Heart right ventricle (tissue), 16 donors: ENCODE data around the gene GPBP1. TPM values are rescaled to one million over a fixed set of nuclear protein-coding genes. Genes with fewer than 3 reads are reported as not detected.

Experiments
- ATAC-seq, 8 donors: fragments of 200-7000 bp; cut with Tn5 transposase; one replicate each; pipeline ENCODE4 v1.9.1; 2020; ENCODE audit warnings: mild to moderate bottlenecking in 8 of 8, moderate library complexity in 8 of 8, moderate number of reproducible peaks in 1 of 8
- DNase-seq, 2 donors: peaks; one replicate each; pipeline ENCODE4 v3.0.0-alpha.2; 2020
- H3K27ac ChIP-seq, 10 donors: fragments of 200-600 bp; sonication (generic) in 2 of 10; one replicate each; pipeline versions ENCODE4 v1.5.0 to v1.8.0; 2020 to 2022; ENCODE audit warnings: mild to moderate bottlenecking in 3 of 10
- H3K27me3 ChIP-seq, 7 donors: fragments of 200-600 bp; one replicate each; pipeline ENCODE4 v1.8.0; 2021 to 2022; ENCODE audit warnings: mild to moderate bottlenecking in 2 of 7
- H3K36me3 ChIP-seq, 9 donors: fragments of 200-600 bp; sonication (generic) in 1 of 9; one replicate each; pipeline versions ENCODE4 v1.5.0 to v1.8.0; 2020 to 2022; ENCODE audit warnings: mild to moderate bottlenecking in 2 of 9
- H3K4me1 ChIP-seq, 9 donors: fragments of 200-600 bp; sonication (generic) in 1 of 9; one replicate each; pipeline versions ENCODE4 v1.5.0 to v1.8.0; 2020 to 2022; ENCODE audit warnings: mild to moderate bottlenecking in 4 of 9
- H3K4me3 ChIP-seq, 10 donors: fragments of 200-600 bp; sonication (generic) in 2 of 10; one replicate each; pipeline versions ENCODE4 v1.5.0 to v1.8.0; 2020 to 2022; ENCODE audit warnings: mild to moderate bottlenecking in 7 of 10, moderate library complexity in 2 of 10
- H3K9me3 ChIP-seq, 11 donors: fragments of 200-600 bp in 10 of 11; sonication (generic) in 2 of 11; one replicate each; pipeline versions ENCODE4 v1.5.0 to v1.8.0; 2013 to 2022; ENCODE audit warnings: mild to moderate bottlenecking in 2 of 11, control low read depth in 1 of 11, moderate library complexity in 1 of 11
- CTCF ChIP-seq, 9 donors: fragments of 200-600 bp; sonication (generic) in 2 of 9; IDR thresholded peaks; one replicate each; pipeline versions ENCODE4 v1.5.0 to v1.8.0; 2021 to 2022; ENCODE audit warnings: antibody characterized with exemption in 9 of 9, mild to moderate bottlenecking in 5 of 9, moderate library complexity in 1 of 9
- WGBS, 2 donors: extraction: QIAGEN DNeasy Blood & Tissue Kit; methylation state at CpG; one replicate each; pipeline ENCODE4 v1.1.7; 2013; ENCODE audit warnings: inconsistent platforms in 1 of 2; 5-methylcytosine and 5-hydroxymethylcytosine counted together
- intact Hi-C, 10 donors: fragments of 100-400 bp; cut with DNase I; formaldehyde crosslinking; loops; one replicate each; pipeline versions ENCODE4 v1.11.1 to v1.14.2; 2022
- polyA plus RNA-seq, 2 donors: library from polyadenylated mRNA; stranded (reverse); fragments of 200-250 nt; gene quantifications; one replicate each; pipeline ENCODE4 v1.2.3, GENCODE V29; 2013
- total RNA-seq, 10 donors: library from RNA; stranded (reverse); fragmentation: NEBNext Ultra II Directional in 3 of 10; extraction: Animal tissue kit (Norgen Biotek cat#: 25700) in 3 of 10; gene quantifications; one replicate each; pipeline versions ENCODE4 v1.2.1 to v1.2.4, GENCODE V29; 2021 to 2023
- donor health status: Arrhythmogenic right ventricular cardiomyopathy.
- donor health status: ischemic (EF 13 %, LVEDD 7.1; RV severe dilation, severe dysfunction).
- donor health status: healthy with polysubstance abuse.
- donor health status: DM: no; HTN: yes; CAD: no.
- donor health status: DM: no; HTN: no; CAD: no.
- donor health status: ischemic (EF 25% LVEDD 6.9; RV normal size, moderate dysfunction).
- donor health status: ischemic (EF 25% LVEDD 5.7; RV mildly dilated, moderate dysfunction).
- donor health status: healthy.
- donor health status: DM: yes; HTN: yes; CAD: no.
- donor health status: Ischemic cardiomyopathy.
- donor health status: ischemic (EF 35%, LVEDD 5.7; RV mildly dilated, moderate dysfunction).
- donor health status: nonischemic (EF 11% LVEDD 7.7; RV severe dilation, severe dysfunction).
- donor health status: DM: yes; HTN: yes; CAD: no.
- donor health status: PGD.
- donor health status: ischemic (EF 29% LVEDD 5.4; RV normal size, mild dysfunction).
- donor health status: nonischemic (EF 23%, LVEDD 6.1; RV moderate dilation, normal function).

Gene GPBP1
- total and polyA plus RNA-seq, 12 donors, result 40.1 to 69.3 (median 51.0) TPM

- H3K36me3 ChIP-seq, result no peaks in the 10 kb centered on the region
- H3K27me3 ChIP-seq, result no peaks in the 10 kb centered on the region
- TF ChIP-seq CTCF (IDR thresholded peaks at IDR 0.05), result no peak
Observed at GRCh38 chr5:57171816-57172465, 1.9 kb upstream of the GPBP1 start.

DNA sequence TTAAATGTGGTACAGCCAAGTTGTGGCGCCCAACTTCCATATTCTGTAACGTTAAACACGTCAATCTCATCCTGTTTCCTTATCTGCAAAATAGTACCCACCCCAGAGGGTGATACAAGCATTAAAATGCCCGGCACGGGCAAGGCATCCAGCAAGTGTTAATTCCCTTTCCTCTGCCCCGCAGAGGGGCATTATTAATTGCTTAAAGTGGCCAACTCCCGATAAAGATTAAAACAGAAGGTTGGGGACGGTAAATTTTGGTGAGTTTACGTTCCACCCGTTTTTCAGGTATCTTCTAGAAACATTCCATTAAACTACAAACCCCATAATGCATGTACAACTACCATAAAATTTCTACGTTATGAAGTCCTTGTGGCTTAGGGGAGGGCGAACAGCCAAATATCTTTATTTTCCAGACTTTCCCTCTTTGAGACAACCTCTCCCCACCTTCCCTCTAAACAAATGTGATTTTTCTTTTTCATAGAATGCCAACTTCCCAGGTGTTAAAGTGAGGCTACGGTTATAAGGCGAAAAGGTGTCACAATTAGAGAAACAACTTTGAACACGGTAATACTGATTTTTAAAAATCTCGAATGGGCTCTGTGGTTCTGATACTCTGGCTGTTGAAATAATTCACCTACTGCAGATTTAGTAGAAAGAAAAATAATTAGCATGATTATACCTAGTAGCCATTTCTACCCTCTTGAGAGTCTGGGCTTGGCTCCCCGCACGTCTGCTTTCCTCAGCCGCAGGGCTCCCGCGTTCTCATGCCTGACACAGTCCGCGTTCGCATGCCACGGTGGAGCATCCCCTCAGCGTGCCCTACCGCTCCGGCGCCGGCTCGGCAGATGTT, 1.2 kb upstream of the GPBP1 start:
- peaks cover 0 to 7% (median 0%) of the 10 kb centered on the region in 9 donors for H3K36me3 ChIP-seq
- WGBS, 2 donors, result 2 to 3% methylated on average over 31 of the region's 31 CpGs
- peaks cover 0 to 39% (median 33%) of the 10 kb centered on the region in 9 donors for H3K4me1 ChIP-seq
- peak in 1 of 2 donors; percentile 49 for DNase-seq
- peak in 1 of 9 donors; percentile 6 for TF ChIP-seq CTCF (IDR thresholded peaks at IDR 0.05)
- H3K27me3 ChIP-seq, result no peaks in the 10 kb centered on the region
- ATAC-seq, result peak in 2 of 8 donors; percentile 31 to 45
- H3K27ac ChIP-seq, result peak overlapping the region; percentile 92 to 100 (median 98)
- peak overlapping the region; percentile 61 to 98 (median 82) for H3K4me3 ChIP-seq
- intact Hi-C loops, result loop anchor here in 5 of 10 donors (5.0 kb wide), 4 partner anchors 35 to 265 kb away; partner anchors contain the start of gene SETD9 (in 1 of the 5)
- no peaks in the 10 kb centered on the region for H3K9me3 ChIP-seq

More at GRCh38 chr5:57171816-57172465, 1.9 kb upstream of the GPBP1 start:
- Histone ChIP-seq H3K4me3 (peak overlapping the region in 9 of 10 donors; percentile 61 to 98 (median 86)), H3K27ac (peak overlapping the region in 2 of 10 donors; percentile 97 to 100), H3K9me3 (no peaks in the 10 kb centered on the region), H3K4me1 (peaks cover 0 to 31% (median 26%) of the 10 kb centered on the region in 9 donors)
- DNase-seq, result no peak
- 82% methylated on average over 16 of the region's 16 CpGs for WGBS, 2 donors
- intact Hi-C loops, result loop anchor here in 5 of 10 donors (5.0 kb wide), 4 partner anchors 35 to 265 kb away; partner anchors contain the start of gene SETD9 (in 1 of the 5)
- ATAC-seq, result no peak

GRCh38 chr5:57174128-57174889, 450 bp downstream of the GPBP1 start:
- Histone ChIP-seq H3K27me3 (no peaks in the 10 kb centered on the region), H3K36me3 (peaks cover 0 to 10% (median 0%) of the 10 kb centered on the region in 9 donors), H3K27ac (peak overlapping the region; percentile 92 to 100 (median 98)), H3K9me3 (no peaks in the 10 kb centered on the region), H3K4me1 (peaks cover 8 to 55% (median 49%) of the 10 kb centered on the region in 9 donors), H3K4me3 (peak overlapping the region; percentile 61 to 98 (median 82))
- ATAC-seq, result peak; percentile 1 to 24 (median 14)
- intact Hi-C loops, result loop anchor here in 6 of 10 donors (2.0 to 5.0 kb wide), 5 partner anchors 33 to 267 kb away; partner anchors contain the start of gene SETD9 (in 1 of the 6)
- 0% methylated on average over 47 of the region's 47 CpGs for WGBS, 2 donors
- TF ChIP-seq CTCF (IDR thresholded peaks at IDR 0.05), result no peak
- DNase-seq, result no peak
